NB4 (cell line): Measurements from ENCODE around the gene SLC18A2.

Source experiments
- DNase-seq: peaks from one replicate; pipeline ENCODE4 v3.0.0; 2010; ENCODE audit warnings: low read depth
- H3K4me3 ChIP-seq: one replicate; pipeline ENCODE4 v1.5.1; 2011; ENCODE audit warnings: mild to moderate bottlenecking, low read depth, low read length, moderate library complexity
- CTCF ChIP-seq: IDR thresholded peaks from one replicate; pipeline ENCODE4 v1.5.1; 2012; ENCODE audit warnings: low read depth, low read length
- MAX ChIP-seq: IDR thresholded peaks from 2 replicates; pipeline ENCODE4 v1.6.1; 2011; ENCODE audit warnings: low read depth, low read length
- MYC ChIP-seq: IDR thresholded peaks from 2 replicates; pipeline ENCODE4 v1.6.1; 2011; ENCODE audit warnings: low read depth, low read length
- POLR2A ChIP-seq: IDR thresholded peaks from 2 replicates; pipeline ENCODE4 v1.6.1; 2011; ENCODE audit warnings: mild to moderate bottlenecking; ENCODE audit not compliant: insufficient read length; ENCODE audit errors: extremely low read depth

Gene SLC18A2

GRCh38 chr10:117256910-117257309 lies 16.0 kb downstream of the SLC18A2 start:
- DNase-seq, result no peak
- TF ChIP-seq POLR2A, result no peak
- no peak for TF ChIP-seq MYC
- no peak for TF ChIP-seq CTCF
- TF ChIP-seq MAX, result no peak
- H3K4me3 ChIP-seq, result no peak overlapping the region

- TF ChIP-seq CTCF (no peak), MYC (no peak), POLR2A (no peak), MAX (no peak)
- DNase-seq, result no peak
- H3K4me3 ChIP-seq, result no peak overlapping the region
These were observed 16.8 kb downstream of the SLC18A2 start for GRCh38 chr10:117257721-117258120.

- DNase-seq, result peak; percentile 35
- TF ChIP-seq MYC (no peak), POLR2A (no peak), CTCF (no peak), MAX (no peak)
- H3K4me3 ChIP-seq, result no peak overlapping the region
These were observed 18.4 kb downstream of the SLC18A2 start for GRCh38 chr10:117259279-117259678.

- TF ChIP-seq MAX (no peak), CTCF (no peak), MYC (no peak), POLR2A (no peak)
- DNase-seq, result peak; percentile 14
- no peak overlapping the region for H3K4me3 ChIP-seq
These were observed 19.2 kb downstream of the SLC18A2 start for GRCh38 chr10:117260084-117260483.

- TF ChIP-seq MAX (no peak), CTCF (no peak), MYC (no peak), POLR2A (no peak)
- no peak overlapping the region for H3K4me3 ChIP-seq
- DNase-seq, result no peak
These were observed 20.6 kb downstream of the SLC18A2 start for GRCh38 chr10:117261501-117261900.
